Spleen (tissue), 11 donors: ENCODE measurements around the gene ZEB2. TPM values are rescaled to one million over a fixed set of nuclear protein-coding genes. Genes with fewer than 3 reads are reported as not detected.

Source experiments
- DNase-seq: peaks from one replicate; pipeline ENCODE4 v3.0.0-alpha.2; 2020
- H3K27ac ChIP-seq, 8 donors: fragments of 200-600 bp; sonication (generic) in 7 of 8; 1 replicate in 4 of 8; 2 replicates in 4 of 8; pipeline versions ENCODE4 v1.5.0 to v1.8.0; 2016 to 2021; ENCODE audit warnings: inconsistent platforms in 4 of 8, mild to moderate bottlenecking in 4 of 8, moderate library complexity in 1 of 8
- H3K27me3 ChIP-seq, 7 donors: fragments of 200-600 bp; sonication (generic) in 6 of 7; replicated peaks in 1 of 7; 1 replicate in 4 of 7; 2 replicates in 3 of 7; pipeline versions ENCODE4 v1.5.0 to v1.8.0; 2016 to 2021; ENCODE audit warnings: inconsistent platforms in 3 of 7, mild to moderate bottlenecking in 1 of 7
- H3K36me3 ChIP-seq, 6 donors: fragments of 200-600 bp; sonication (generic) in 5 of 6; 1 replicate in 4 of 6; 2 replicates in 2 of 6; pipeline versions ENCODE4 v1.5.0 to v1.8.0; 2016 to 2021; ENCODE audit warnings: inconsistent platforms in 2 of 6
- H3K4me1 ChIP-seq, 6 donors: fragments of 200-600 bp; sonication (generic) in 5 of 6; 1 replicate in 3 of 6; 2 replicates in 3 of 6; pipeline versions ENCODE4 v1.5.0 to v1.8.0; 2016 to 2021; ENCODE audit warnings: inconsistent platforms in 3 of 6
- H3K4me3 ChIP-seq, 8 donors: fragments of 200-600 bp; sonication (generic) in 7 of 8; 1 replicate in 4 of 8; 2 replicates in 4 of 8; pipeline versions ENCODE4 v1.5.0 to v1.8.0; 2016 to 2021; ENCODE audit warnings: inconsistent platforms in 4 of 8, mild to moderate bottlenecking in 4 of 8, moderate library complexity in 2 of 8
- H3K9me3 ChIP-seq, 8 donors: fragments of 200-600 bp; sonication (generic) in 7 of 8; 1 replicate in 4 of 8; 2 replicates in 4 of 8; pipeline versions ENCODE4 v1.5.0 to v1.8.0; 2016 to 2021; ENCODE audit warnings: inconsistent platforms in 4 of 8
- POLR2A ChIP-seq, 3 donors: fragments of 450-650 bp; IDR thresholded peaks; one replicate each; pipeline ENCODE4 v1.5.1; 2017; ENCODE audit warnings: antibody characterized with exemption in 3 of 3, mild to moderate bottlenecking in 1 of 3
- POLR2AphosphoS5 ChIP-seq, 3 donors: sonication (generic); formaldehyde crosslinking; IDR thresholded peaks; one replicate each; pipeline ENCODE4 v1.5.1; 2017; ENCODE audit warnings: antibody characterized with exemption in 3 of 3
- WGBS, 5 donors: extraction: QIAGEN DNeasy Blood & Tissue Kit in 3 of 5; methylation state at CpG; one replicate each; pipeline versions ENCODE4 v1.1.5 to v1.1.7; 2013 to 2018; 5-methylcytosine and 5-hydroxymethylcytosine counted together
- intact Hi-C: fragments of 100-400 bp; cut with DNase I; formaldehyde crosslinking; loops from one replicate; pipeline ENCODE4 v1.15.0; 2023; ENCODE audit warnings: low total_unique reads
- polyA plus RNA-seq, 3 donors: library from polyadenylated mRNA; stranded (reverse); fragments of 200-250 nt; gene quantifications; one replicate each; pipeline ENCODE4 v1.2.1, GENCODE V29; 2013
- total RNA-seq, 7 donors: library from RNA; depleted of rRNA in 3 of 7; stranded (reverse); fragments of >200 nt in 3 of 7; fragmentation: NEBNext Ultra II Directional in 4 of 7; extraction: Animal tissue kit (Norgen Biotek cat#: 25700) in 4 of 7; gene quantifications; one replicate each; pipeline versions ENCODE4 v1.1.0 to v1.2.1, GENCODE V29; 2016 to 2021
- TF ChIP-seq, protein P1 (sequence below), 11 experiments: fragments of 200-600 bp in 7 of 11; fragments of 450-650 bp in 4 of 11; sonication (generic) in 4 of 11; IDR thresholded peaks in 8 of 11; conservative IDR thresholded peaks in 3 of 11; 1 replicate in 7 of 11; 2 replicates in 4 of 11; pipeline versions ENCODE4 v1.4.0 to v1.8.0; 2016 to 2021; ENCODE audit warnings: antibody characterized with exemption in 11 of 11, inconsistent platforms in 4 of 11, mild to moderate bottlenecking in 1 of 11
- donor health status: healthy with polysubstance abuse.
- donor health status: DM: no; HTN: no; CAD: no; lungs with moderate emphysema.
- donor health status: DM: no; HTN: no; CAD: no.
- donor health status: Bipolar disorder and iron deficiency.
- donor health status: healthy.
- donor health status: DM: no; HTN: no; CAD: no.
- donor health status: DM: yes; HTN: yes; CAD: no.

Gene ZEB2
- total and polyA plus RNA-seq, 10 donors: 25.5 to 362 (median 240) TPM

DNA sequence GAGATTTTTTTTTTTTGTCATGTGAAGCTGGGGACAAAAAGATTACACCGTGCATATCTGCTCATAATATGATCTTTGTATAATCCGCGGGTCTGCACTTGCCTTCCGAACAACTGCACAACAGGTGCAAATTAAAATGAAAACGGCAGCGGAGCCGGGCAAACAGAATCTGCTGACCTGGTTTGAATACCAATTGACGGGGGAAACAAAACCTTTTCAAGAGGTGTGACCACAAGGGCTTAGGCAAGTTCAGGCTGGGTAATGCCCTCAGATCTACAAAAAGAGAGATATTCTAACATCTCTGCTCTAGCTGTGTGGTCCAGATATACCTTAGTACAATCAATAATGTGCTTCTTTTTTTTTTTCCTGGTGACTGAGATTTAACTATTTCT, 88.5 kb downstream of the ZEB2 start:
- H3K27ac ChIP-seq: peak overlapping the region in 6 of 8 donors; percentile 64 to 84 (median 76)
- TF ChIP-seq POLR2AphosphoS5 (IDR thresholded peaks at IDR 0.05): peak in 1 of 3 donors; percentile 4
- no peak for TF ChIP-seq POLR2A (IDR thresholded peaks at IDR 0.05)
- TF ChIP-seq, protein P1, sequence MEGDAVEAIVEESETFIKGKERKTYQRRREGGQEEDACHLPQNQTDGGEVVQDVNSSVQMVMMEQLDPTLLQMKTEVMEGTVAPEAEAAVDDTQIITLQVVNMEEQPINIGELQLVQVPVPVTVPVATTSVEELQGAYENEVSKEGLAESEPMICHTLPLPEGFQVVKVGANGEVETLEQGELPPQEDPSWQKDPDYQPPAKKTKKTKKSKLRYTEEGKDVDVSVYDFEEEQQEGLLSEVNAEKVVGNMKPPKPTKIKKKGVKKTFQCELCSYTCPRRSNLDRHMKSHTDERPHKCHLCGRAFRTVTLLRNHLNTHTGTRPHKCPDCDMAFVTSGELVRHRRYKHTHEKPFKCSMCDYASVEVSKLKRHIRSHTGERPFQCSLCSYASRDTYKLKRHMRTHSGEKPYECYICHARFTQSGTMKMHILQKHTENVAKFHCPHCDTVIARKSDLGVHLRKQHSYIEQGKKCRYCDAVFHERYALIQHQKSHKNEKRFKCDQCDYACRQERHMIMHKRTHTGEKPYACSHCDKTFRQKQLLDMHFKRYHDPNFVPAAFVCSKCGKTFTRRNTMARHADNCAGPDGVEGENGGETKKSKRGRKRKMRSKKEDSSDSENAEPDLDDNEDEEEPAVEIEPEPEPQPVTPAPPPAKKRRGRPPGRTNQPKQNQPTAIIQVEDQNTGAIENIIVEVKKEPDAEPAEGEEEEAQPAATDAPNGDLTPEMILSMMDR (IDR thresholded peaks at IDR 0.05 in 8 of 11, conservative IDR thresholded peaks at IDR 0.05 in 3 of 11): no peak
- no peaks in the 10 kb centered on the region for H3K27me3 ChIP-seq
- 53 to 70% (median 59%) methylated on average over 8 of the region's 8 CpGs for WGBS, 5 donors
- DNase-seq: no peak
- H3K4me1 ChIP-seq: peaks cover 29 to 100% (median 81%) of the 10 kb centered on the region in 6 donors
- no peaks in the 10 kb centered on the region for H3K9me3 ChIP-seq
- peaks cover 0 to 43% (median 8%) of the 10 kb centered on the region in 6 donors for H3K36me3 ChIP-seq
- intact Hi-C loops: no loop called here
- H3K4me3 ChIP-seq: peak overlapping the region in 2 of 8 donors; percentile 15 to 48

DNA sequence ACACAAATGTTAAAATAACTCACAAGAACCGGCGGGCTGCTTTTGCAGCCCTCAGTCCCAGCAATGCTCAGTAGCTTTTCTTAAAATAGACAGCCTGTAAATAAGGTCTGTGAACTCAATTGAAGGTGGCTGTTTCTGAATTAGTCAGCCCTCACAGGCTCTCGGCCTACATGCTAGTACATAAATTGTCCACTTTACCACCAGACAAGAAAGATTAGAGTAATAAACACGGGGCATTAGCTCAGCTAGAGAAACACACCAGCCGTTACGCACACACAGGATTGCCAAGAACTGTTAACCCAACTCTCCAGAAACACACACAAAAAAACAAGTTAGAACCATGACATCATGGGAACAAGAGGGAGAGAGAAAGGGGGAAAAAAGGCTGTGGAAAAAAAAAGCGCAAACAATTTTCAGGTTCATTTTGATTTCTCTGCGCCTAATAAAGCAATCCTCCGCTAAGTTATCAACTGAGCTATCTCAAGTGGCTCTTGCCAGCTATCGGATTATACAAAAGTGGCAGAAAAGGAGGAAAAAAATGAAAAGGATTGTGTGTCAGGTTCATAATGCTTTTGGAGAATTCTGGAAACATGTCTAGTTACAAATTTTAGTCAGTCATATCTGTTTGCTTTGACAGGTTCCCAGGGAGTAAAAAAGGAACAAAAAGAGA, 89.1 kb downstream of the ZEB2 start:
- intact Hi-C loops: no loop called here
- 57 to 68% (median 63%) methylated on average over 10 of the region's 10 CpGs for WGBS, 5 donors
- H3K4me1 ChIP-seq: peaks cover 34 to 100% (median 84%) of the 10 kb centered on the region in 6 donors
- peak overlapping the region in 2 of 8 donors; percentile 15 to 48 for H3K4me3 ChIP-seq
- TF ChIP-seq, protein P1 (IDR thresholded peaks at IDR 0.05 in 8 of 11, conservative IDR thresholded peaks at IDR 0.05 in 3 of 11): no peak
- no peak for TF ChIP-seq POLR2A (IDR thresholded peaks at IDR 0.05)
- TF ChIP-seq POLR2AphosphoS5 (IDR thresholded peaks at IDR 0.05): no peak
- H3K36me3 ChIP-seq: peaks cover 0 to 43% (median 8%) of the 10 kb centered on the region in 6 donors
- H3K27me3 ChIP-seq: no peaks in the 10 kb centered on the region
- no peaks in the 10 kb centered on the region for H3K9me3 ChIP-seq
- H3K27ac ChIP-seq: peak overlapping the region; percentile 24 to 84 (median 69)
- no peak for DNase-seq

DNA sequence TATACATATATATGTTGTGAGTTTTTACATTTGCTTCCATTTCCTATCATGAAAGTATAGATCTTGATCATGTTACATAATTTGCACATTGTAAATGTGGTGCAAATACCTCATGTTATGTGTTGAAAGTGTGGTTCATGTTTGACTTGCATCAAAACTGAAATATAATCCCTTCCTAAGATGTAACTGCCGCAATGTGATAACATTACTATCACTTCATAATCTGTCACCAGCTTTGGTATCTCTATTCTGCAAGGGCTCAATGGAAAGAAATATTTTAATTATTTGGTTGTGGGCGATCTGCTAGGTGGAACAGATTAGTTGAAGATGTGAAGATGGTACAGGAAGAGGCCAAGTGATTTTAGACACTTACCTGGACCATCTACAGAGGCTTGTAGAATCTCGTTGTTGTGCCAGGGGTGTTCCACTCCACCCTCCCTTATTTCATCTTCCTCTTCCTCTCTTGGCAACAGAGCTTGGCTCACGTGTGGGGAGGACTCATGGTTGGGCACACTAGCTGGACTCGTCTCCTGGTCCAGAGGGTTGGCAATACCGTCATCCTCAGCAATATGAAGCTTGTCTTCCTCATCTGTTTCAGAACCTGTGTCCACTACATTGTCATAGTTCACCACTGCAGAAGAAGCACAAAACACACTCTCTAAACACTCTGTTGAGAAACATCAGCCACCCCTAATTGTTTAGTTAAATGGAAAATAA, 90.4 kb downstream of the ZEB2 start:
- Histone ChIP-seq H3K27ac (peak overlapping the region in 7 of 8 donors; percentile 64 to 84 (median 73)), H3K4me3 (no peak overlapping the region), H3K9me3 (no peaks in the 10 kb centered on the region), H3K27me3 (no peaks in the 10 kb centered on the region), H3K36me3 (peaks cover 0 to 40% (median 8%) of the 10 kb centered on the region in 6 donors), H3K4me1 (peaks cover 36 to 100% (median 92%) of the 10 kb centered on the region in 6 donors)
- TF ChIP-seq POLR2A (IDR thresholded peaks at IDR 0.05) (no peak), POLR2AphosphoS5 (IDR thresholded peaks at IDR 0.05) (peak in 1 of 3 donors; percentile 53)
- intact Hi-C loops: no loop called here
- 41 to 65% (median 55%) methylated on average over 6 of the region's 6 CpGs for WGBS, 5 donors
- no peak for DNase-seq

DNA sequence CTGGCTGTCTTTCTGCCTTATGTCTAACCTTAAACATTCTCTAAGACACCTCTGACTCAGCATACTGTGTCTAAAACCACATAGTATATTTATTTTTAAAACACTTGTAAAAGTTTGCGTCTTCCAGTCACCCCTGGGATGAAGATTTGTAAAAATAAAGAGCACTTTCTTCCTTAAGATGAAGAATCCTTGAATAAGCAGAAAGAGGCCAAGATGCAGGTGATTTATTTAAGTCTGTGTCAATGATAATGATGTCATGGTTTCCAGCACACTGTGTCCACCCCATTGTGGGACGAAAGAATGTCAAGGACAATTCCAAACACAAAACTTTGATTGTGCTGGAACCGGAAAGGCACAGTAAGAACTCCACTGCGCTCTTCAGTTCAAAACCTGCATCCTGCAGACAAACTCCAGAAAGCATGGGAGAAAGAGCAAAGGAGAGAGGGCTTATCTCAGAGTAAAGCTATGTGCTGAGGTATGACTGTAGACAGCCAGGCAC, 92.9 kb downstream of the ZEB2 start:
- Histone ChIP-seq H3K36me3 (peaks cover 0 to 60% (median 16%) of the 10 kb centered on the region in 6 donors), H3K27me3 (no peaks in the 10 kb centered on the region), H3K27ac (peak overlapping the region; percentile 44 to 86 (median 82)), H3K4me3 (peak overlapping the region in 1 of 8 donors; percentile 4), H3K4me1 (peaks cover 34 to 93% (median 73%) of the 10 kb centered on the region in 6 donors), H3K9me3 (no peaks in the 10 kb centered on the region)
- intact Hi-C loops: no loop called here
- DNase-seq: no peak
- TF ChIP-seq, protein P1 (IDR thresholded peaks at IDR 0.05 in 8 of 11, conservative IDR thresholded peaks at IDR 0.05 in 3 of 11): no peak
- TF ChIP-seq POLR2AphosphoS5 (IDR thresholded peaks at IDR 0.05) (peak in 1 of 3 donors; percentile 81), POLR2A (IDR thresholded peaks at IDR 0.05) (peak in 1 of 3 donors; percentile 21)
- WGBS, 5 donors: 41 to 51% (median 46%) methylated on average over 4 of the region's 4 CpGs
